Measurements from ENCODE around the gene MPST. TPM values are rescaled to one million over a fixed set of nuclear protein-coding genes. Genes with fewer than 3 reads are reported as not detected.
A peak's percentile ranks its signal among the peaks of the same experiment; 100 is the strongest.

Gene MPST
- total RNA-seq, 1 donor: 125 TPM

DNA sequence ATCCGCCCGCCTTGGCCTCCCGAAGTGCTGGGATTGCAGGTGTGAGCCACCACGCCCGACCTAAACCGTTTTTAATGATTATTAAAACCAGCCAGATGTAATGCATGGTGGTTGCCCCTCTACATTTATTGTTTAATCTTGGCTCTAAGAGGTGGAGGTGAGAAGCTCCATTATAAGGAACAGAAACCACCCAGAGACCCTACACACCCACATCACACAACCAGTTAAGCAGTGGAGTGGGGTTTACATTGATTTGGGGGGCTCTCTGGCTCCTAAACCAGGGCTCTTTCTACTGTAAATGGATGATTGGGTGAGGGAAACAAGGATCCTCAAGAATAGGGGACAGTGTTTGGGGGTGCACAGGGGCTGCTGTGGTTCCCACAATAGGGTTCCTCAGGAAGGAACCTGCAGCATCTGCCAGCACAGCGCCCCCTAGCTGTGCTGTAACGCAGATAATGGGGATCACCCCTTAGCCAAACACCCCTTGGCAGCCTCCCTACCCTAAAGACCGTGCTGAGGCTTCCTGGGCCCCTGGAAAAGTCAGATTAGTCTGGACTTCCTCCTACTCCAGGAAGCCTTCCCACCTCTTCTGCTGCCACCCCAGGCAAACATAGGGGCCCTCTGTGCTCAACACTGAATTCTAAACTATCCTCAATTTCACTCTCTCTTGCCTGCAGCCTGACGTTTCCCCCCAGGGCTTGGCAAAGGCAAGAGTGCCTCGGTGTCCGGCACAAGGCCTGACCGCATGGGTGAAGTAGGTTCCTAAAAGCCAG lies 2.4 kb downstream of the MPST start:
- peak; percentile 52 to 69 (median 67) for DNase-seq (ENCODE audit: low read depth in 2 of 3, low spot score in 2 of 3)

DNA sequence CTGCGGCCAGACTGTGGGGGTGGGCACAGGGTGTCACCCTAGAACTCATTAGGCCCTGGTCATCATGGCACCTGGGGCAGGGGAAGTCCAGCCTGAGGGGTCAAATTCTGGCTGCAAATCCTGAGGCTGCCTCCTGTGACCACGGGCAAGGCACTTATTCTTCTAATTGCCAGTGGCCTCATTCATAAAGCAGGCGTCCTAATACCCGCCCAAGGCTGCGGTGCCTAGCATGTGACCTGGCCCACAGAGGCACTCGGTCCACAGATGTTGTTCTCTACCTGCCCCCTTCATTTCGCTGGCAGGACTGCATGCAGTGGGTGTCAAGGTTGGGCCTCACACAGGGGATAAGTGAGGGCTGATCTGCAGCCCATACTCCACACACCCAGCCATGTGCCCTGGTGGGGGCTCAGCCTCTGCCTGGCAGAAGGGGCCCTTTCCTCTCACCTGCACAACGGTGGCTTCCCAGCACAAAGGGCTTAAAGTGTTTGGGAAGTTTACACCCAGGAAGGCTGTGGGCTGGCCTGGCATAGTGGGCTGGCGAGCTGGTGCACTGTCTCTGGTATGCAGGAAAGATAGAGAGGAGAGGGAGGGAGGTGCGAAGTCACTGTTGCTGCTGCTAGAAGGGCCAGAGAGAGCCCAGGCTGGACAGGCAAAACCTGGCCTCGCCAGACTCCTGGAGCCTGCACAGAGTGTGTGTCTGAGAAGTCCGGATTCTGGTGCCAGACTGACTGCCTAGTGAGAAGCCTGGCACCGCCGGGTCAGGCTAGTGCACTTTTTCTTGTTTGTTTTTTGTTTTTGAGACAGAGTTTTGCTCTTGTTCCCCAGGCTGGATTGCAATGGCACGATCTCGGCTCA lies 3.2 kb downstream of the MPST start:
- no peak for DNase-seq (ENCODE audit: low read depth in 2 of 3, low spot score in 2 of 3)

- no peak for DNase-seq (ENCODE audit: low read depth in 2 of 3, low spot score in 2 of 3)
These were observed 4.3 kb downstream of the MPST start for GRCh38 chr22:37023743-37024338.

- DNase-seq (ENCODE audit: low read depth in 2 of 3, low spot score in 2 of 3): no peak
These were observed 5.0 kb downstream of the MPST start for GRCh38 chr22:37024339-37025157.

DNA sequence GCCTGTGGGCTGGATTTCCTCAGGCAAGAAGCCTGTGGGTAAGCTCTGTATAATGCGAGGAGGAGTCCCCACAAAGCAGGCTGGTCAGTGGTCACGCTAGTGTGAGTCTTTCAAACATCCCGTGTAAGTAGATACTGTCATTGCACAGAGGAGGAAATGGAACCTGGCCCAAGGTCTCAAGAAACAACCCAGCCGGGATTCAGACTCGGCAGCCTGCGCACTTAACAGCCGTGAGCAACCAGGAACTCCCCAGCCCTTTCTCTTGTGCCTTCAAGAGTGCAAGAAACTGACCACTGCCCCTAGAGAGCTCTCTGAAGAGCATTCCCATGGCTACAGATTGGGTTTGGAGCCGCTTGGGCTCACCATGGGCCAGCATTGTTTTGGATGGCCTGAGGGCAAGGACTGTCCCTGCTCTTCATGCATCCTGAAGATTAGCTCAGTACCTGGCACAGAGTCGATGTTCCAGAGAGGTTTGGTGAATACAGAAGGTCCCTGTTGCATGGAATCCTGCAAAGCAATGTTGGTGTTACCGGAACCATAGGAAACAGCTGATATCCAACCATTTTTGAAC lies 6.0 kb downstream of the MPST start:
- DNase-seq (ENCODE audit: low read depth in 2 of 3, low spot score in 2 of 3): no peak

DNA sequence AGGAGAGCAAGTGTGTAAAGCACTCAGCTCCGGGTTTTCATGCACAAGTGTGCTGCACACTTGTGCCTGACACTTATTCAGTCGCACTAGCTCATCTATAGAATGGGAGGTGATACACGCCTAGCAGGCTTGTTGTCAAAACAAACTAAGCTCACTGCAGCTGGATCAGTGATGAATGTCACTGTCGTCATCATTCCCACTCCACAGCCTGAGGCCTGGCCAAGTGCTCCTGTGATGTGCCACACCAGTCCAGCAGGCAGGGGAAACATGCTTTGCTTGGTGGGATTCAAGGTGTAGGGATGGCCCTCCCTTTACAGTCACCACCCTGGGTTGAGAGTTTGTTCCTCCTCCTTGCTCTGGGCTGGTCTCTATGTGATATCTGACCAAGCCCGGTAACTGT lies 6.8 kb downstream of the MPST start:
- DNase-seq (ENCODE audit: low read depth in 2 of 3, low spot score in 2 of 3): no peak

GRCh38 chr22:37027556-37027955 lies 8.0 kb downstream of the MPST start:
- no peak for DNase-seq (ENCODE audit: low read depth in 2 of 3, low spot score in 2 of 3)

DNA sequence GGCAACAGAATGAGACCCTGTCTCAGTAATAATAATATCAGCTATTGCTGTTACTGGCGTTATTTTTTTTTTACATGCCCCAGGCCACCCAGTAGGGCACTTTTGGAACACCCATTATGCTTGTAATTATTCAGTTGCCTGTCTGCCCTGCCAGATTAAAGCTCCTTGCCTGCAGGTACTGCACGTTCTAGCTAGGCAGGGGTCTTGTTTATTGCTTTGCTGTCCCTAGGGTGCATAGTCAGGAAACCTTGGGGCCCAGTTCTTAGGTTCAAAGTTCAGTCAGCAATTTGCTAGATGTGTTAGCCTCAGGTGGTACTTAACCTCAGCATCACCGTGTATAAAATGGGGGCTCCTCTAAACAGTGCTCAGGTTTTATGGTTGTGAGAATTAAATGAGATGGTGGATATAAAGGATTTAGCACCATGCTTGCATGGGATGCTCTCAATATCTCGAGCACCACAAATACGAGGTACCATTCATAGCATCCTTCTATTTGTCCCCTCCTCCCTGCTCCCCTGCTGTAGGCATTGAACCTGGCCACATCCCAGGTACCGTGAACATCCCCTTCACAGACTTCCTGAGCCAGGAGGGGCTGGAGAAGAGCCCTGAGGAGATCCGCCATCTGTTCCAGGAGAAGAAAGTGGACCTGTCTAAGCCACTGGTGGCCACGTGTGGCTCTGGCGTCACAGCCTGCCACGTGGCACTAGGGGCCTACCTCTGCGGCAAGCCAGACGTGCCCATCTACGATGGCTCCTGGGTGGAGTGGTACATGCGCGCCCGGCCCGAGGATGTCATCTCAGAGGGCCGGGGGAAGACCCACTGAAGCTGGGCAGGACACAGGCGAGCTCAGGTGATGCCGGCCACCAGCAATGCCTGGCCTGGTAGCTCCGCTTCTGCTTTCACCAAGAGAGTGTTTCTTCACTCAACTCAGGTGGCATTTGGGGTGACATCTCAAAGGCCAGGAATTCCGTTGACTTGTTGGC lies 9.4 kb downstream of the MPST start:
- no peak for DNase-seq (ENCODE audit: low read depth in 2 of 3, low spot score in 2 of 3)

GRCh38 chr22:37030560-37031281 lies 11.2 kb downstream of the MPST start:
- DNase-seq (ENCODE audit: low read depth in 2 of 3, low spot score in 2 of 3): no peak

DNA sequence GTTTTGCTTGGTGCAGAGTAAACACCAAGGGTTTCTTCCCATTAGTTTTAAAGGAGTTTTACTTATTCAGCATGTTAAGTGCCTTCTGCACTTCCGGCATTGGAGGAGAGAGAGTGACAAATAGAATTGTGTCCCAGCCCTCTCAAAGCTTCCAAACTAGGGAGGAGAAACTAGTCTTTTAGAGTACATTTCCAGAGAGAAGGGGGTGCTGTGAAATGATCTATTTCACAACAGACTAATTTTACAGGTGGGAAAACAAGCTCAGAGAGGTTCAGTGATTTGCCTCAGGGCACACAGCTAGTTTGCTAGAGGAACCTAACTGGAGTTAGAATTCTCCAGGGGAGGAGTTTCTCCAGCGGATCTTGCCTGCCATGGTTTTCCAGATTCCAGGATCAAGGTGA lies 12.6 kb downstream of the MPST start:
- no peak for DNase-seq (ENCODE audit: low read depth in 2 of 3, low spot score in 2 of 3)

- no peak for DNase-seq (ENCODE audit: low read depth in 2 of 3, low spot score in 2 of 3)
These were observed 13.3 kb downstream of the MPST start for GRCh38 chr22:37032535-37033460.

- no peak for DNase-seq (ENCODE audit: low read depth in 2 of 3, low spot score in 2 of 3)
These were observed 14.3 kb downstream of the MPST start for GRCh38 chr22:37033605-37034430.

- DNase-seq (ENCODE audit: low read depth in 2 of 3, low spot score in 2 of 3): no peak
These were observed 17.3 kb downstream of the MPST start for GRCh38 chr22:37036655-37037377.

GRCh38 chr22:37037669-37038068 lies 18.1 kb downstream of the MPST start:
- no peak for DNase-seq (ENCODE audit: low read depth in 2 of 3, low spot score in 2 of 3)

DNA sequence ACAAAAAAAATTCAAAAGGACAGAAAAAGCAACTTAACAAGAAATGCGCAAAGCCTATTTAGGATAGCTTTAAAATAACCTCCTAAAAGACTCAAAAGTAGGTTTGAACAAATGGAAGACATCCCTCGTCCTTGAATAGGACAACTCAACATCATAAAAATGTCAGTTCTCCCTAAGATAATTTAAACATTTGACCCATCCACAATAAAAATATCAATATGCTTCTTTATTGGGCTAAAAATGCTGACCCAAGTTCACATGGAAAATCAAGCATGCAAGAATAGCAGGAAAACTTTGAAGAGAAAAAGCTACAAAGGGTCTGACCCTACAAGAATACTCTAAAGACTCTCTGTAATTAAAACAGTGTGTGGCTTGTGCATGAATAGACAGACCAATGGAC lies 19.9 kb downstream of the MPST start:
- no peak for DNase-seq (ENCODE audit: low read depth in 2 of 3, low spot score in 2 of 3)
